GM18499 (cell line): Measurements from ENCODE around the gene CTNNA1.
"Not testable (repeated sequence)": the region's sequence is repeated elsewhere in the genome, so short reads cannot be mapped to it uniquely, and the experiment has no call there.

ENCODE experiments used
- ATAC-seq: cut with Tn5 transposase; IDR thresholded peaks from one replicate; pipeline ENCODE4 v1.9.1; 2021; ENCODE audit warnings: moderate number of reproducible peaks; ENCODE audit not compliant: insufficient read depth, unreplicated experiment

Gene CTNNA1

DNA sequence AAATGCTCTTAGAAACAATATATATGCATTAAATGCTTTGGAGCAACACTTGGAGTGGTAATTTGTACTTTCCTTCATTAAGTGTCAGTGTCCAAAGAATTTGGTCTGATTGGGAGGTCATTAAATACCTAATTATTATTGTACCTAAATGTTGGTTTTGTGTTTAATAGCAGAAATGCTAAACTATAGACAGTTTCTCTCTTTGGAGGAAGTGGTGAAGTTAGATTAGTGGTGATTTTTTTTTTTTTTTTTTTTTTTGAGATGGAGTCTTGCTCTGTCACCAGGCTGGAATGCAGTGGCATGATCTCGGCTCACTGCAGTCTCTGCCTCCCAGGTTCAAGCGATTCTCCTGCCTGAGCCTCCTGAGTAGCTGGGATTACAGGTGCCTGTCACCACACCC is 168.1 kb downstream of the CTNNA1 start:
- ATAC-seq: not testable (repeated sequence)

- no peak for ATAC-seq
Measured at GRCh38 chr5:138922494-138922893, 169.3 kb downstream of the CTNNA1 start.

DNA sequence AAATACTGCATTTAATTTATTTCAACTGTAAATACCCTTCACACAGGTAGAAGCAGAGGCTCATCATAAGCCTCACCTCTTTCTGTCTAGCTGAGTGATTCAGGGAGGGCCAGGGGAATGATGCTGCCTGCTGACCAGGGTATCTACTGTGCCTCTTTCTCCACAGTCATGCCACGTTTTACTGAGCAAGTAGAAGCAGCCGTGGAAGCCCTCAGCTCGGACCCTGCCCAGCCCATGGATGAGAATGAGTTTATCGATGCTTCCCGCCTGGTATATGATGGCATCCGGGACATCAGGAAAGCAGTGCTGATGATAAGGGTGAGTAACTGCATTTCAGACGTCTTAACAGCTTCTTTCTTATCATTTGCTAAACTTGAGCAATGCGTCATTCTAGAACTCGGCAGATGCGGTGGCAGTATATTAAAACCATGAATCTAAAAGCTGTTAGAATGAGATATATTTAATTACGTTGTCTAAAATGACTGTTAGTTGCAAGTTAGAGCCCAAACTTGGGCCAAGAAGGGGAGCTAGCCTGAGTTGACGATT is 171.9 kb downstream of the CTNNA1 start:
- ATAC-seq: no peak

DNA sequence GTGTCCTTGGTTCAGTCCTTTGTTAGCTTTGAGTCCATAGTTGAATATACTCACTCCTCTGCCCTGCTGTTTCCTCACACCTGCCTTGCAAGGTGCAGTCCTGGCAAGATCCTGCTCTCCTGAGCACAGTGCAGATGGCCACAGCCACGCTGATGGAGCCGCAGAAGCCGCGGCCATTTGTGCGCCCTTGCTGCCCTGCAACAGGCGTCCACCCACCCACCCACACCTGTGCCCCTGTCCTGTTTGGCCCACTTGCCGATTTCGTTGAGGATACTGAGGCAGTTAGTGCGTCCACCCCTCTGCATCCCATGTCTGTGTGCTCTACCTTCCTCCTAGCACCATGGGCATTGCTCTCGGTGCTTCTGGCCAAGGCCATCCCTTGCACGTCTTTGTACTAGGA is 173.0 kb downstream of the CTNNA1 start:
- no peak for ATAC-seq

GRCh38 chr5:138926688-138927448 is 173.6 kb downstream of the CTNNA1 start:
- ATAC-seq: no peak

- no peak for ATAC-seq
Measured at GRCh38 chr5:138927544-138927943, 174.3 kb downstream of the CTNNA1 start.

- no peak for ATAC-seq
Measured at GRCh38 chr5:138927979-138928378, 174.8 kb downstream of the CTNNA1 start.

DNA sequence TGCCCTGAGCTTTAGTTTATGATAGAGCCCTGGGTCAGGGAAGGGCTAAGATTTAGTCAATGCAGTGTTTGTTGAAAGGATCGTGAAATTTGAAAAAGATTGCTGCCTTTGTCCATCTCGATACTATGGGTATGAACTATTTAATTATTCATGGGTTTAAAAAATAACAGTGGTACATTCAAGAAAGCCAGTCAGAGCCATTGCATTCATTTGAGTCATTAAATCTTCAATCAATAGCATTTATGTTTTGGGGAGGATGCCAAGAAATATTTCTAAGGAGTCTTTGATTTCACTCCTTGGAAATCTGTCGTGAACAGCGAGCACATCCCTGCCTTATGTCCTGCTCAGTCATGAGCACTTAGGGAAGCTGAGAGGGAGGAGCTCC is 176.3 kb downstream of the CTNNA1 start:
- no peak for ATAC-seq

DNA sequence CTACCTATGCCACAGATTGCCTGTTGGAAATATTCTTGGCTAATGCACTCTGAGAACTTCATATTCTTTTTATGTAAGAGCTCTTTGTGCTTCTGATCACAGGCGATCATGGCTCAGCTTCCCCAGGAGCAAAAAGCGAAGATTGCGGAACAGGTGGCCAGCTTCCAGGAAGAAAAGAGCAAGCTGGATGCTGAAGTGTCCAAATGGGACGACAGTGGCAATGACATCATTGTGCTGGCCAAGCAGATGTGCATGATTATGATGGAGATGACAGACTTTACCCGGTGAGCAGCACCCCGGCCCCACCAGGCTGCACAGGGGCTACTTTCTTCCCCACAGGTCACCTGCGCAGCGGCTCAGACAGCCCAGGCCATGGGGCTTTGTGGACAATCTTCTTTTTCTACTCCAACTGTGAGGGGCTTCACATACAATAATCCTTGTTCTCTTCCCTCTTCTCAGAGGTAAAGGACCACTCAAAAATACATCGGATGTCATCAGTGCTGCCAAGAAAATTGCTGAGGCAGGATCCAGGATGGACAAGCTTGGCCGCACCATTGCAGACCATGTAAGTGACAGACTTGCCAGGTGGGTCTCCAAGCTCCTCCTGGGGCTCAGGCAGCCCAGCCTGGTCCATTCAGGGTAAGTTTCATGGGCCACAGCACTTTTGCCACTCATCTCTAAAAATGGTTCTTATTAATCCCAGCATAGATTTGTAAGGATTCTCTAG is 177.3 kb downstream of the CTNNA1 start:
- ATAC-seq: no peak

- no peak for ATAC-seq
Measured at GRCh38 chr5:138932171-138932810, 179.1 kb downstream of the CTNNA1 start.

GRCh38 chr5:138933522-138934290 is 180.5 kb downstream of the CTNNA1 start:
- ATAC-seq: no peak

DNA sequence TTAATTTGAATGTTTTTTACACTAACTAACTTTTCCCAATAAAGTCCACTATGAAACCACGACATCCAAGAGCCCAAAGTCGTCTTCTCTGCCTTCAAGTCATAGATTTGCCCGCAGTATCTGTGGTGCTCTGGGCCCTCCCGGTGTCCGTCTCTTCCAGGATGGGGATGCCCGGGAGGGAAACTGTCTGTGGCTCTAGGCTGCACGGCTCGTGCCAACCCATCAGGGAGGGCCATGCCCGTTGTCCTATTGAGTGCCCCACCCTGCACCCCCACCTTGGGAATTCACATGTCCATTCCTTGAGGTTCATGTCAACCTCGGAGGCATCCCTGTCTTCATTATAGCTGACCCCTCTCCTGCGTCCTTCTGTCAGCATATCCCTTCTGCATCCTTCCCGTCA is 181.7 kb downstream of the CTNNA1 start:
- no peak for ATAC-seq

- no peak for ATAC-seq
Measured at GRCh38 chr5:138935466-138935865, 182.2 kb downstream of the CTNNA1 start.

DNA sequence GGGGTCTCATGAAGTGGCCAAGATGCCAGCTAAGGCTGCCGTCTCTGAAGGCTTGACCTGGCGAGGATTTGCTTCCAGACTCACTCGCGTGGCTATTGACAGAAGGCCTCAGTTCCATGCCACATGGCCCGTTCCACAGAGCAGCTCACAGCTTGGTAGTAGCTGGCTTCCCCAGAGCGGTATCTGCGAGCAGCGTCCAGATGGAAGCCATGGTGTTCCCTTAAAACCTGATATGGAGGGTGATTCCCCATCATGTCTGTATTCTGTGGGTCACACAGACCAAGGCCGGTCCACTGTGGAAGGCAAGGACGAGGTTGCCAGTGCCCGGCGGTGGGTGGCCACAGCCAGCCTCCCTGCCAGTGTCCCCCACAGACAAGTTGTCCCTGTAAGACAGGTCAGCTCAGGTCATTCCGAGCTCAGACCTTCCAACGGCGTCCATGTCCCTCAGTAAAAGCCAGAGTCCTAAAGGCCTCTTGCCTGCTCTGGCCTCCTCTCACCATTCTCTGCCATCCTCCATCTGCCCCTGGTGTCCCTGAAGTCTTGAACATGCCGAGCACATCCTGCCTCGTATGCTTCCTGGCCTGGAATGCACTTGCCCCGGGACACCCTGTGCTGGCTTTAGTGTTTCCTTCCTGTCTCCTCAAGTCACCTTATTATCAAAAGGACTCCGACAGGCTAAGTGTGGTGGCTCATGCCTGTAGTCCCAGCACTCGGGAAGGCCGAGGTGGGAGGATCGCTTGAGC is 183.2 kb downstream of the CTNNA1 start:
- ATAC-seq: no peak

DNA sequence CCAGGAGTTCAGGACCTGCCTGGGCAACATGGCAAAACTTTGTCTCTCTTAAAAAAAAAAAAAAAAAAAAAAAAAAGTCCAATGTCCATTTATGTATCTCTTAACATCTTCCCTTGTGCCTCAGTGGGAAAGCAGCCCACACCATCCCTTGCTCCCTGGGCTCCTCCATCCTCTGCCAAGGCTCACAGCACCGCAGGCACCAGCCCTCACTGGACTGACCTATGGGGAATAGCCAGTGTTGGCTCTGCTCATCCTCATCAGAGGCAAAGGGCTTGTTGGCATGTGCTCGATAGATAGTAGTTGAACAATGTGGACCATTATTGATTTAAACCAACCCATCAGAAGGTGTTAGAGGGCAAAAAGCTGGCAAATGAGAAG is 183.7 kb downstream of the CTNNA1 start:
- no peak for ATAC-seq

DNA sequence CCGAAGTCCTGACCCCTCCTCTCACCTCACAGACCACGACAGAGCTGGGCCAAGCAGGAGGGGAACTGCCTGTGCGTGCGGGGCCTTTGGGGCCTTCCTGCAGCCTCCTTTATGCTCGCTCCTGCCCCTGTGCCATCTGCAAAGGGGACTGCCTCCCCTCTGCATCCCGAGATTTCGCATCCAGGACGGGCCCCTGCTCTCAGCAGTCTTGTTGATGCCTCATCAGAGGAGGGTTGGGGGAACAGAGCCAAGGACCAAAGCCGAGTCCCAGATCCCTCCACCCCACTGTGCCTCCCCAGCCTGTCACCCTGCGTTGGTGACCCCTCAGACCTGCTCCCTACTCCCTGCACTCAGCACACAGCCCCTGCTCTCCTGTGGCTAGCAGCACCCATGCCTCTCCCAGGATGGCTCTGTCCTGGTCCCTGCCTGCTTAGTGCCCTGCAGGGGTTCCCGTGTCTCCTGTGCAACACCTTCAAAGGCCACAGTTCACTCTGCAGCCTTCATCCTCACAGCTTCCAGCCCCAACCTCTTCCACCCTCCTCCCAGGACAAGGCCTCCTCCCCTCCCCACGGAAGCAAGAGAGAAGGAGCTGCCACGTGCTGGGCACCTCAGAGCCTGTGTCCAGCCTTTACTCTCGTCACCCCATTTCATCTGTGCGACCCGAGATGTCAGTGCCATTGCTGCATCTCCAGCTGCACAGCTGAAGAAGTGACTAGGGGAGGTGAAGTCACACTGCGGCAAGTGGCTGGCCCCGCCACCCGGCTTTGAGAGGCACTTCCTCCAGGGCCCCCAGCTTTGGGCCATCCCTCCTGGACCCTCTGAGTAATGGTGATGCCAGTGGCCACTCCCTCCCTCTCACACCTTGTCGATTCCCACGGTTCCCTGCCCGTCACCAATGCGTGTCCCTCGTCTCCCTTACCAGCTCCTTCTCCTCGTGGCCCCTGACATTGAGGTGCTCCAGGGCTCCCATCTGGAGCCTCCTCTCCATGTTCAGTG is 184.5 kb downstream of the CTNNA1 start:
- no peak for ATAC-seq

GRCh38 chr5:138938526-138938925 is 185.3 kb downstream of the CTNNA1 start:
- no peak for ATAC-seq

DNA sequence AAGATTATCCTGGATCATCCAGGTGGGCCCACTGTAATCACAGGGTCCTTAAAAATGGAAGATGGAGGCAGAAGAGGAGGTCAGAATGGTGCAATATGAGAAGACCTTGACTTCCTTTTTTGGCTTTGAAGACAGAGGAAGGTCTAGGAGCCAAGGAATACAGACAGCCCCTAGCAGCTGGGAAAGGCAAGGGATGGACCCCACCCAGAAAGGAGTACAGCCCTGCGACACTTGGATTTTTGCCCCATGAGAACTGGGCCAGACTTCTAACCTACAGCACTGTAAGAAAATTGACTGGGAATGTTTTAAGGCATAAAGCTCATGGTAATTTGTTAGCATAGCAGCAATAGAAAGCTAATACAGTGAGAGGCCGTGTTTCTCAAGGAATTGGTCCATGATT is 188.8 kb downstream of the CTNNA1 start:
- no peak for ATAC-seq

DNA sequence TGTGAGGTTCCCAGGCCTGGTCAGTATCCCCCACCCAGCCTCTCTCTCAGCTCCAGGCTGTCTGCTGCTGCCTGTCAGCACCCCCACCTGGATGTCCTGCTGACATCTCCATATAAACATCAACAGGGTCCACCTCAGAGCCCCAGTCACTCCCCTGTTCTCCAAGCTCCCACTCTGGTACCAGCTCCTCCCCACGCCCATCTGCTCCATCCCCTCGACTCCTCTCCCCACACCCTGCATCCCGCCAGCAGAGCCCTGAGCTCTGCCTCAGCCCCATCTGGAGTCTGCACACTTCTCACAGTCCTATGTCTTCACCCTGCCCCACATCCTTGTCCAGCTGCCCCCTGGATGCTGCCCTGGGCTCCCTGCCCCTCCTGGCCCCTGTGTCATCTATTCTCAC is 189.6 kb downstream of the CTNNA1 start:
- no peak for ATAC-seq
